ENCODE measurements around the gene TIMM17A. TPM values are rescaled to one million over a fixed set of nuclear protein-coding genes. Genes with fewer than 3 reads are reported as not detected.

The TIMM17A gene
- total RNA-seq, 4 donors from 2014 or later = 37.8 to 40.9 (median 38.5) TPM

DNA sequence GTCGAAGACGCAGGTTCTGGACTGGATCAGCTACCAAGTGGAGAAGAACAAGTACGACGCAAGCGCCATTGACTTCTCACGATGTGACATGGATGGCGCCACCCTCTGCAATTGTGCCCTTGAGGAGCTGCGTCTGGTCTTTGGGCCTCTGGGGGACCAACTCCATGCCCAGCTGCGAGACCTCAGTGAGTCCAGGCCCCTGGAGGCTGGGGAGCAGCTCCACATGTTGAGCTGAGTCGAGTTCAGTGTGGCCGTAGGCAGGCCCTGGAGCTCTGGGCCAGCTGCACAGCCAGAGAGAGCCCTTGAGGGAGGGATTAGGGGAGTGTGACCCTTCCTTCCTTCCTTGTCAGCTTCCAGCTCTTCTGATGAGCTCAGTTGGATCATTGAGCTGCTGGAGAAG lies 56.7 kb downstream of the TIMM17A start:
- Histone ChIP-seq H3K27me3 (no peaks in the 10 kb centered on the region), H3K9me3 (no peaks in the 10 kb centered on the region), H3K4me1 (peaks cover 0 to 6% (median 0%) of the 10 kb centered on the region in 3 donors), H3K27ac (no peak overlapping the region), H3K36me3 (peaks cover 0 to 18% of the 10 kb centered on the region in 2 donors), H3K4me3 (no peak overlapping the region)
- 80 to 84% methylated on average over 2 to 9 of the region's 11 CpGs for WGBS, 2 donors (ENCODE audit: low coverage in 1 of 2)
- TF ChIP-seq POLR2A (IDR thresholded peaks at IDR 0.05) (no peak), EP300 (IDR thresholded peaks at IDR 0.05) (no peak), POLR2AphosphoS5 (IDR thresholded peaks at IDR 0.05) (no peak)
- TF ChIP-seq, protein P1, sequence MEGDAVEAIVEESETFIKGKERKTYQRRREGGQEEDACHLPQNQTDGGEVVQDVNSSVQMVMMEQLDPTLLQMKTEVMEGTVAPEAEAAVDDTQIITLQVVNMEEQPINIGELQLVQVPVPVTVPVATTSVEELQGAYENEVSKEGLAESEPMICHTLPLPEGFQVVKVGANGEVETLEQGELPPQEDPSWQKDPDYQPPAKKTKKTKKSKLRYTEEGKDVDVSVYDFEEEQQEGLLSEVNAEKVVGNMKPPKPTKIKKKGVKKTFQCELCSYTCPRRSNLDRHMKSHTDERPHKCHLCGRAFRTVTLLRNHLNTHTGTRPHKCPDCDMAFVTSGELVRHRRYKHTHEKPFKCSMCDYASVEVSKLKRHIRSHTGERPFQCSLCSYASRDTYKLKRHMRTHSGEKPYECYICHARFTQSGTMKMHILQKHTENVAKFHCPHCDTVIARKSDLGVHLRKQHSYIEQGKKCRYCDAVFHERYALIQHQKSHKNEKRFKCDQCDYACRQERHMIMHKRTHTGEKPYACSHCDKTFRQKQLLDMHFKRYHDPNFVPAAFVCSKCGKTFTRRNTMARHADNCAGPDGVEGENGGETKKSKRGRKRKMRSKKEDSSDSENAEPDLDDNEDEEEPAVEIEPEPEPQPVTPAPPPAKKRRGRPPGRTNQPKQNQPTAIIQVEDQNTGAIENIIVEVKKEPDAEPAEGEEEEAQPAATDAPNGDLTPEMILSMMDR (IDR thresholded peaks at IDR 0.05) = no peak
- ATAC-seq = no peak

DNA sequence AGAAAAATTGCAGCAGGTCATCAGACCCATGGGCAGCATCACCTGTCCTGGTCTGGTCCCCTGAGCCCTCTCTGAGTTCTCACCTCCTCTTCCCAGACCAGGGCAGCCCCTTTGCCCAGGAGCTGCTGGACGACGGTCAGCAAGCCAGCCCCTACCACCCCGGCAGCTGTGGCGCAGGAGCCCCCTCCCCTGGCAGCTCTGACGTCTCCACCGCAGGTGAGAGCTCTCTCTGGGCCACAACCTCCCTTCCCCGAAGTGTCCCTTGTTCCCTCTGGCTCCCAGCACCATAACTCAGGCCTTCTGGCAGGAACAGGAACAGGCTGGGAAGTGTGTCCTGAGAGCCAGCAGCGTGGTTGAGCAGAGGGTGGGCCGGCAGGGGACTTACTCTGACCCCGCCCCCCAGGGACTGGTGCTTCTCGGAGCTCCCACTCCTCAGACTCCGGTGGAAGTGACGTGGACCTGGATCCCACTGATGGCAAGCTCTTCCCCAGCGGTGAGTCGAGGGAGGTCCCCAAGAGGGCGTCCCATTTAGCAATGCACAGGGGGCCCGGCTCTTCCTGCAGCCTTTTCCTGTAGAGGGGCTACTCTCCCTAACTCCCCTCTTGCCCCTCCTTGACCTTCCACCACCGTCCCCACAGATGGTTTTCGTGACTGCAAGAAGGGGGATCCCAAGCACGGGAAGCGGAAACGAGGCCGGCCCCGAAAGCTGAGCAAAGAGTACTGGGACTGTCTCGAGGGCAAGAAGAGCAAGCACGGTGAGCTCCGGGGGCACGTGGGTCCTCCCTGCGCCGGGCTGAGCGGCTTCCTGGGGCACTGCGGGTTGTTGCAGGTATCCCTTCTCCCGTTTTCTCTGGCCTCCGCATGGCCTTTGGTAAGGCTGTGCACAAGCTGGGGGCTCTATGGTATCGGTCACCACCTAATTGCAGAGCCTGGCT lies 57.5 kb downstream of the TIMM17A start:
- Histone ChIP-seq H3K4me1 (peaks cover 0 to 6% (median 0%) of the 10 kb centered on the region in 3 donors), H3K27me3 (peaks cover 2% of the 10 kb centered on the region), H3K9me3 (no peaks in the 10 kb centered on the region), H3K4me3 (no peak overlapping the region), H3K27ac (no peak overlapping the region), H3K36me3 (peaks cover 0 to 10% of the 10 kb centered on the region in 2 donors)
- WGBS, 2 donors (ENCODE audit: low coverage in 1 of 2) = 75% methylated on average over 4 of the region's 35 CpGs; no CpG with 5 or more reads in 1 of the 2 donors
- TF ChIP-seq, protein P1 (IDR thresholded peaks at IDR 0.05) = no peak
- TF ChIP-seq POLR2AphosphoS5 (IDR thresholded peaks at IDR 0.05) (no peak), POLR2A (IDR thresholded peaks at IDR 0.05) (no peak), EP300 (IDR thresholded peaks at IDR 0.05) (no peak)
- no peak for ATAC-seq

DNA sequence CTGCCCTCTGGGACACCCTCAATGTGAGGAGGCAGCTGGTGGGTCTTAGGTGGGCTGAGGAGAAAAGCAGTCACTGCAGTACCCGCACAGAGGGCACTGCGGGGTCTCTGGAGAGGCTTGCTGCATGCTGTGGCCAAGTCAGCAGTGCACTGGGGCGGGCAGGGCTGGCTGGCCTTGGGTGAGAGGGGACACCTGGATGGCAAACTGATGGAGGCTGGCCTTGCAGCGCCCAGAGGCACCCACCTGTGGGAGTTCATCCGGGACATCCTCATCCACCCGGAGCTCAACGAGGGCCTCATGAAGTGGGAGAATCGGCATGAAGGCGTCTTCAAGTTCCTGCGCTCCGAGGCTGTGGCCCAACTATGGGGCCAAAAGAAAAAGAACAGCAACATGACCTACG lies 58.3 kb downstream of the TIMM17A start:
- Histone ChIP-seq H3K27ac (no peak overlapping the region), H3K27me3 (peaks cover 8% of the 10 kb centered on the region), H3K9me3 (no peaks in the 10 kb centered on the region), H3K4me1 (peaks cover 0 to 6% (median 0%) of the 10 kb centered on the region in 3 donors), H3K4me3 (no peak overlapping the region), H3K36me3 (peaks cover 0 to 7% of the 10 kb centered on the region in 2 donors)
- TF ChIP-seq, protein P1 (IDR thresholded peaks at IDR 0.05) = no peak
- TF ChIP-seq POLR2AphosphoS5 (IDR thresholded peaks at IDR 0.05) = no peak
- TF ChIP-seq POLR2A (IDR thresholded peaks at IDR 0.05) = no peak
- TF ChIP-seq EP300 (IDR thresholded peaks at IDR 0.05) = no peak
- ATAC-seq = no peak
- 70 to 100% methylated on average over 2 to 4 of the region's 12 CpGs for WGBS, 2 donors (ENCODE audit: low coverage in 1 of 2)

DNA sequence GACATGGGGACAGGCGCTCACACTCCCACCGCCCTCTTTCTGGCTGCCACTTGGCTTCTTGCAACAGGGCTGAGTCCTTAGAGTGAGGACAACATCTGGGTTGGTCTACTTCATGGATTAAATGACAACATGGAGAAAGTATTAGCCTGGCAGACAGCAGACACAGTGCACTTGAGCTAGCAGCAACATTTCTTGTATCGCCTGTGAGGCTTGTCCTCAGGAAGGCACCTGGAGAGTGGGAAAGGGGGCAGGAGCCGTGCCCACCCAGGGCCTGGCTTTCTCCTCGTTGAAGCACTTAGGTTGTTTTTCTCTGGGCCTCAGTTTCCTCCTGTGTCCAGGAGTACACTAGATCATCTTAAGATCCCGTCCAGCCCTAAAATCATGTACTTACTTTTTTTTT lies 58.8 kb downstream of the TIMM17A start:
- TF ChIP-seq POLR2A (IDR thresholded peaks at IDR 0.05) = no peak
- no peak for TF ChIP-seq POLR2AphosphoS5 (IDR thresholded peaks at IDR 0.05)
- Histone ChIP-seq H3K27ac (no peak overlapping the region), H3K27me3 (peaks cover 8% of the 10 kb centered on the region), H3K9me3 (no peaks in the 10 kb centered on the region), H3K4me1 (peaks cover 0 to 6% (median 0%) of the 10 kb centered on the region in 3 donors), H3K4me3 (no peak overlapping the region), H3K36me3 (peaks cover 0 to 7% of the 10 kb centered on the region in 2 donors)
- 97% methylated on average over 4 to 6 of the region's 6 CpGs for WGBS, 2 donors (ENCODE audit: low coverage in 1 of 2)
- ATAC-seq = no peak

DNA sequence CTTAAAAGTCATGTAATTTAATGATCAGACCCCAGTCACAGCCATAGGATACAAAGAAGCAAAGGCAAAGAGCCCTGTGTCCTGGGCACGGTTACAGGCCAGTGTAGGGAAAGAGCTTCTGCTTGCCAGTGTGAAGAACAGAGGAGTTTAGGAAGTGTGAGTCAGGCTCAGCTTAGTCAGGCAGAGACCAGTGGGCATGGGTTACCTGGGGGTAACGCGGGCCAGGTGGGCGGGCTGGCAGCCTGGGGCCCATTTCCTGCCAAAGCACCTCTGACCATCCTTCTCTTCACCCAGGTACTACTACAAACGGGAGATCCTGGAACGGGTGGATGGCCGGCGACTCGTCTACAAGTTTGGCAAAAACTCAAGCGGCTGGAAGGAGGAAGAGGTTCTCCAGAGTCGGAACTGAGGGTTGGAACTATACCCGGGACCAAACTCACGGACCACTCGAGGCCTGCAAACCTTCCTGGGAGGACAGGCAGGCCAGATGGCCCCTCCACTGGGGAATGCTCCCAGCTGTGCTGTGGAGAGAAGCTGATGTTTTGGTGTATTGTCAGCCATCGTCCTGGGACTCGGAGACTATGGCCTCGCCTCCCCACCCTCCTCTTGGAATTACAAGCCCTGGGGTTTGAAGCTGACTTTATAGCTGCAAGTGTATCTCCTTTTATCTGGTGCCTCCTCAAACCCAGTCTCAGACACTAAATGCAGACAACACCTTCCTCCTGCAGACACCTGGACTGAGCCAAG lies 59.8 kb downstream of the TIMM17A start:
- Histone ChIP-seq H3K27ac (no peak overlapping the region), H3K9me3 (no peaks in the 10 kb centered on the region), H3K4me3 (no peak overlapping the region), H3K36me3 (peaks cover 0 to 7% of the 10 kb centered on the region in 2 donors), H3K27me3 (peaks cover 8% of the 10 kb centered on the region), H3K4me1 (no peaks in the 10 kb centered on the region)
- no peak for ATAC-seq
- 80 to 83% methylated on average over 2 of the region's 17 CpGs for WGBS, 2 donors (ENCODE audit: low coverage in 1 of 2)
- TF ChIP-seq POLR2AphosphoS5 (IDR thresholded peaks at IDR 0.05) (no peak), EP300 (IDR thresholded peaks at IDR 0.05) (no peak), POLR2A (IDR thresholded peaks at IDR 0.05) (no peak)
- TF ChIP-seq, protein P1 (IDR thresholded peaks at IDR 0.05) = no peak
